Ishikawa (cell line): Measurements from ENCODE around the gene SRSF10.

Experiments
- CEBPB ChIP-seq: IDR thresholded peaks from 2 replicates; pipeline ENCODE4 v1.6.1; 2012
- CREB1 ChIP-seq: IDR thresholded peaks from 2 replicates; pipeline ENCODE4 v1.6.1; 2012; ENCODE audit warnings: low read depth
- EGR1 ChIP-seq: IDR thresholded peaks from 2 replicates; pipeline ENCODE4 v1.6.1; 2012
- EP300 ChIP-seq: IDR thresholded peaks from 2 replicates; pipeline ENCODE4 v1.6.1; 2012; ENCODE audit warnings: borderline replicate concordance
- FOXM1 ChIP-seq: IDR thresholded peaks from 2 replicates; pipeline ENCODE4 v1.6.1; 2012; ENCODE audit warnings: low read depth, borderline replicate concordance
- NFIC ChIP-seq: IDR thresholded peaks from 2 replicates; pipeline ENCODE4 v1.6.1; 2012
- RAD21 ChIP-seq: IDR thresholded peaks from 2 replicates; pipeline ENCODE4 v1.6.1; 2012; ENCODE audit warnings: low read depth
- TAF1 ChIP-seq: IDR thresholded peaks from 2 replicates; pipeline ENCODE4 v1.6.1; 2012; ENCODE audit warnings: low read depth, mild to moderate bottlenecking
- TCF12 ChIP-seq: IDR thresholded peaks from 2 replicates; pipeline ENCODE4 v1.6.1; 2012; ENCODE audit warnings: low read depth
- TEAD4 ChIP-seq: IDR thresholded peaks from 2 replicates; pipeline ENCODE4 v1.6.1; 2012
- USF1 ChIP-seq: IDR thresholded peaks from 2 replicates; pipeline ENCODE4 v1.6.1; 2012
- YY1 ChIP-seq: IDR thresholded peaks from 2 replicates; pipeline ENCODE4 v1.6.1; 2012; ENCODE audit warnings: low read depth
- ZBTB7A ChIP-seq: IDR thresholded peaks from 2 replicates; pipeline ENCODE4 v1.6.1; 2012; ENCODE audit warnings: low read depth
- TF ChIP-seq, protein P1 (sequence below): IDR thresholded peaks from 2 replicates; pipeline ENCODE4 v1.6.1; 2012; ENCODE audit warnings: low read depth, mild to moderate bottlenecking
- TF ChIP-seq, protein P2 (sequence below): IDR thresholded peaks from 2 replicates; pipeline ENCODE4 v1.6.1; 2012

The SRSF10 gene

DNA sequence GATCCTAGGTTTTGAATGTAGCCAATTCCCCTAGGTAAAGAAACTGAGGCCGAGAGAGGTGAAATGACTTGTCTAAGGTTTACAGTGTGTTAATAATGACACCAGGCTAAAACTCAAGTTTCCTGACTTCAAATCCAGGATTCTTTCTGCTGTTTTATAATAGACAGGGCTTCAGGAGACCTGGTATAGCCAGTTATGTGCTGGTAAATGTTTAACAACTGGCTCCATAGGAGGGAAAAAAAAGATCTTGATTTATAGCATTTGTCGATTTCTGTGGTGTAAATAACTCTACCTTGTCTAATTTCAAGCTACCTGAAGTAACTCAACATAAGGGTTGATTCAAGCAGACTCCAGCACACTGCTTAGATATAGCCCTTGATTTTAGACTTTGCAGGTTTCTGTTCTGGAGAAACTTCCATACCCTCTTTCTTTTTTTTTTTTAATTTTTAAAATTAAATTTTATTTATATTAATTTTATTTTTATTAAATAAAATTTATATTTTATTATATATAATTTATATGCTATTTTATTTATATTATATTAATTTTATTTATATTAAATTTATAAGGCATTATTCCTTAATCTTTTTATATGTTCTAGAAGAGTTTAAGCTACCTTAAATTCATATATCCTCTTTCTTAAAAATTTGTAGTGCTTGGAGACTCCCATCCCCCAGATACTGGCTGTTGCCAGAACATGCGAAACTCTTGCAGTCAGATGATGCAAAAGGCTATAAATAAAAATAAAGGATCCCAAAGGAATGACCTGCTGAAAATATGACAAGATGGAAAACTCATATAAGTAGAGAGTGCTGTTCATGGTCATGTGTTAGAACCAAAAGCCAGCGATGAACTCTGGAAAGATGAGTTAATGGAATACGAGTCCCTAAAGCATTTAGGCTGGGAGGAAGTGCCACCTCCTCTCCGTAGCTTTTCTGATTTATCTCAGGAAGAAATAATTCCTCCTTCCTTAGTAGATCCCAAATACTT, 35.4 kb upstream of the SRSF10 start:
- TF ChIP-seq EP300 (no peak), EGR1 (no peak), FOXM1 (no peak), NFIC (no peak), USF1 (no peak), RAD21 (no peak), ZBTB7A (no peak)
- TF ChIP-seq, protein P1, sequence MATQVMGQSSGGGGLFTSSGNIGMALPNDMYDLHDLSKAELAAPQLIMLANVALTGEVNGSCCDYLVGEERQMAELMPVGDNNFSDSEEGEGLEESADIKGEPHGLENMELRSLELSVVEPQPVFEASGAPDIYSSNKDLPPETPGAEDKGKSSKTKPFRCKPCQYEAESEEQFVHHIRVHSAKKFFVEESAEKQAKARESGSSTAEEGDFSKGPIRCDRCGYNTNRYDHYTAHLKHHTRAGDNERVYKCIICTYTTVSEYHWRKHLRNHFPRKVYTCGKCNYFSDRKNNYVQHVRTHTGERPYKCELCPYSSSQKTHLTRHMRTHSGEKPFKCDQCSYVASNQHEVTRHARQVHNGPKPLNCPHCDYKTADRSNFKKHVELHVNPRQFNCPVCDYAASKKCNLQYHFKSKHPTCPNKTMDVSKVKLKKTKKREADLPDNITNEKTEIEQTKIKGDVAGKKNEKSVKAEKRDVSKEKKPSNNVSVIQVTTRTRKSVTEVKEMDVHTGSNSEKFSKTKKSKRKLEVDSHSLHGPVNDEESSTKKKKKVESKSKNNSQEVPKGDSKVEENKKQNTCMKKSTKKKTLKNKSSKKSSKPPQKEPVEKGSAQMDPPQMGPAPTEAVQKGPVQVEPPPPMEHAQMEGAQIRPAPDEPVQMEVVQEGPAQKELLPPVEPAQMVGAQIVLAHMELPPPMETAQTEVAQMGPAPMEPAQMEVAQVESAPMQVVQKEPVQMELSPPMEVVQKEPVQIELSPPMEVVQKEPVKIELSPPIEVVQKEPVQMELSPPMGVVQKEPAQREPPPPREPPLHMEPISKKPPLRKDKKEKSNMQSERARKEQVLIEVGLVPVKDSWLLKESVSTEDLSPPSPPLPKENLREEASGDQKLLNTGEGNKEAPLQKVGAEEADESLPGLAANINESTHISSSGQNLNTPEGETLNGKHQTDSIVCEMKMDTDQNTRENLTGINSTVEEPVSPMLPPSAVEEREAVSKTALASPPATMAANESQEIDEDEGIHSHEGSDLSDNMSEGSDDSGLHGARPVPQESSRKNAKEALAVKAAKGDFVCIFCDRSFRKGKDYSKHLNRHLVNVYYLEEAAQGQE: no peak

- no peak for TF ChIP-seq RAD21
- TF ChIP-seq EGR1: no peak
- TF ChIP-seq FOXM1: no peak
- no peak for TF ChIP-seq USF1
- no peak for TF ChIP-seq TAF1
- TF ChIP-seq, protein P2, sequence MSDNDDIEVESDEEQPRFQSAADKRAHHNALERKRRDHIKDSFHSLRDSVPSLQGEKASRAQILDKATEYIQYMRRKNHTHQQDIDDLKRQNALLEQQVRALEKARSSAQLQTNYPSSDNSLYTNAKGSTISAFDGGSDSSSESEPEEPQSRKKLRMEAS: no peak
- TF ChIP-seq CREB1: no peak
- no peak for TF ChIP-seq ZBTB7A
- TF ChIP-seq NFIC: no peak
- TF ChIP-seq CEBPB: no peak
- TF ChIP-seq, protein P1: no peak
- no peak for TF ChIP-seq TEAD4
- TF ChIP-seq TCF12: no peak
- TF ChIP-seq EP300: no peak
These were observed 30.5 kb upstream of the SRSF10 start for GRCh38 chr1:24010650-24011049.

GRCh38 chr1:24009406-24009805, 29.3 kb upstream of the SRSF10 start:
- TF ChIP-seq EP300: no peak; the same call in 1 of the 2 replicates
- TF ChIP-seq, protein P2: 0 out of 2 replicates have a peak, but pooled peaks have one; percentile 13
- peak; percentile 97 for TF ChIP-seq TEAD4
- TF ChIP-seq TCF12: peak; percentile 53; the same call in 1 of the 2 replicates
- peak; percentile 53; the same call in 1 of the 2 replicates for TF ChIP-seq NFIC

DNA sequence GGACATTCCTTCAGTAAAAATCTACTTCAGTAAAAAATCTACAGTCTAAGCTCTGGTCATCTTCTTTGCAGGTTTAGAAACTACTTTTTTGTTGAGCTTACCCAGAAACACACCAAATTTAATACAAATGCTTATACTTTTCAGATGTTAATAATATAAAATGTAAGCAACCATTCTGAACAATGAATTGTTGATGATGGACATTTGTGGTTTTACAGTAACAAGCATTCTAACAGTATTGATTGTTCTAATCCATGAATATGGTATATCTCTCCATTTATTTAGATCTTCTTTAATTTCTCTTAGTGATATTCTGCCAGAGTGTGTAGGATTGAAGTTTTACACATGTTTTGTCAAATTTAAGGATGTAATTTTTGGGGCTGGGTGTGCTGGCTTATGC, 27.0 kb upstream of the SRSF10 start:
- TF ChIP-seq TCF12 (no peak), TEAD4 (no peak), TAF1 (no peak), CEBPB (no peak), YY1 (no peak)
- TF ChIP-seq, protein P1: no peak
